Measurements from ENCODE around the gene FNIP2.

GRCh38 chr4:158875455-158875854 is 106.6 kb downstream of the FNIP2 start:
- no peak for TF ChIP-seq TAF1 (IDR thresholded peaks at IDR 0.05; ENCODE audit: low read depth, low read length)
- no peak for TF ChIP-seq POLR2A (IDR thresholded peaks at IDR 0.05; ENCODE audit: low read depth, low read length)
- TF ChIP-seq POLR2AphosphoS5 (IDR thresholded peaks at IDR 0.05; ENCODE audit: low read depth, low read length), result no peak
- no peak for TF ChIP-seq SPI1 (IDR thresholded peaks at IDR 0.05; ENCODE audit: low read depth, low read length)
- TF ChIP-seq PAX5 (IDR thresholded peaks at IDR 0.05; ENCODE audit: insufficient read depth, low read length, severe bottlenecking), result no peak

Data from GM12891 (cell line).